GM19395 (cell line): ENCODE data around the gene LY6G5C.

Experiments used
- ATAC-seq: cut with Tn5 transposase; IDR thresholded peaks from one replicate; pipeline ENCODE4 v1.9.1; 2021; ENCODE audit warnings: mild to moderate bottlenecking, moderate library complexity; ENCODE audit not compliant: unreplicated experiment

LY6G5C gene, protein sequence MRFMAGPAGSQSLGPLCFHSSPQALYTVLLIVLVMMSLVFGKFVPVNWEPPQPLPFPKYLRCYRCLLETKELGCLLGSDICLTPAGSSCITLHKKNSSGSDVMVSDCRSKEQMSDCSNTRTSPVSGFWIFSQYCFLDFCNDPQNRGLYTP

DNA sequence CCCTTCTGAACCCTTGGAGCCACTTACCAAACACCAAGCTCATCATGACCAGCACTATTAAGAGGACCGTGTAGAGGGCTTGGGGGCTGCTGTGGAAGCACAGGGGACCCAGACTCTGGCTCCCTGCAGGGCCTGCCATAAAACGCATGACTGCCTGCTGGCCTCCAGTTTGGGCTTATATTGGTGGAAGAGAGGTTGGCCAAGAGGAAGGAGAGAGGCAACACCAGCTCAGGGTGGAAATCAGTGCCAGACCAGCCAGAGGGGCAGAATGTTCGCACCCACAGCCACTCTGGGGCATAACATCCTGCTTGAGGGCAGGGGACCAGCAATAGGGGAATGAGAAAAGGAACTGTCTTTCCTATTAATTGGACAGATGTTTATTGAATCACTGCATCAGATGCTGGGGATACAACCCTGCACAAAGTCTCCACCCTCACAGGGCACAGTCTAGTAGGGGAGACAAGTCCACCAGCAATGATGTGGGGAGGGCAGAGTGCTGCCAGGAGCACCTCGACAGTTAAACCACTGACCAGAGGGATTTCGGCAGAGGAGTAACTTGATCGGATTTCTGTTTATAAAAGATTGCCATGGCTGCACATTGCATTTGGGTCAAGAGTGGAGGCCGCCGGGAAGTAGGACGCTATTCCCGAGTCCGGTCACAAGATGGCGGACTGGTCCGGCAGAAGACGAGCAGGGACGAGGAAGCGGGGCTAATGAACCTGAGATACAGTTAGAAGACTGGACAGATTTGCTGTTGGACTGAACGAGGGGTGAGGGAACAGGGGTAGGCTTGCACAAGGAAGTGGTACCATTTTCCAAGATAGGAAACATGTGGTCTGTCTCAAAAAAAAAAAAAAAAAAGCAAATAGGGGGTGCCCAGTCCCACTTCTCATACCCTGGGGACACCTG, at the start of gene LY6G5C:
LY6G5C (minus strand) TSS at position 842 of the 909 bp plus-strand sequence; CDS start at position 148, 694 bp downstream.
- peak; percentile 52 for ATAC-seq

DNA sequence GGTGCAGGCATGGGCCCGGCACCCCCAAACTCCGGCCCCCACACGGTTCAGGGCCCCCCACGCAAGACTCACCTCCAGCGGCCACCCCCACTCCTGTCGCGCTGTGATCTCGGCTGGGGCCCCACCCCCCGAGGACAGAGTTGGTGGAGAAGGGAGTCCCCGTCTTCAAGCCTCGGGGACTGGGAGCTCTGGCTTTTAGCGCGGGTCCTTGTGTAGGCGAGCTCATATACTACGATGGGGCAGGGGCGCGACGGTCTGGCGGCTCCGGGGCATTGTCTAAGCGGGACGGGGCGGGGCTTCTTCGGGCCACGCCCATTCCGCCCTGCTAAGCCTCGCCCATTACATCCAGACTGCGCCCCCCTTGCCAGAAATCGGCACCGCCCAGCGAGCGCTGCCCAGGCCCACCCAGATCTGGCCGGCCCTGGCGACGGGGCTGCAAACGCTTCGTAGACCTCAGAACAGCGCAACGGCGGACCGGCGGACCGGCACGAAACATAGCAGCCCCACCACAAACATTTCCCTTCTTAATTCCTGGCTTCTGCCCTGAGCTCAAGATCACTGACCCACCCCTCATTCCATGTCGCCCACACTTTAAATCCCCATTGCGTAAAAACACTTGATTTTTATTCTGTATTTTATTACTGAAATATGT, 49.2 kb upstream of the LY6G5C start:
- ATAC-seq = peak; percentile 39

DNA sequence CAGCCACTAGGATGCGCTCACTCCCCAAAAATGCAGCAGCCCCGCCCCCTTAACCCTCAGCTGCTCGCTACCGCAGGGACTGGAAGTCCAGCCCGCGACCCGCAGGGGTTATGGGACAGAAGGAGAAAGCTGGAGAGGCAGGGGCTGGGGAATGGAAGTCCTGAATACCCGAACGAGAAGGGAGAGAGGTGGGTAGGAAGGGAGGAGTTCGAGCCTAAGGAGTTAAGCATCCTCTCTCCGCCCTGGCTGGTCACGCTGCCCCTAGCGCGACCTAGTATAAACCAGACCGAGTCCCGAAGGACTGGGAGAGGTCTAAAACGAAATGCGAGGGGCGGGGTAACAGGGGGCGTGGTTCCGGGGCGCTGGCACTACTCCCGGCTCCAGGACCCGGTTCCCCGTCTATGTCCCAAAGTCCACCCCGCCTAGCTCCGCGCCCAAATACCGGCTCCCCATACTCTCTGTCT, 48.7 kb upstream of the LY6G5C start:
- peak; percentile 54 for ATAC-seq

DNA sequence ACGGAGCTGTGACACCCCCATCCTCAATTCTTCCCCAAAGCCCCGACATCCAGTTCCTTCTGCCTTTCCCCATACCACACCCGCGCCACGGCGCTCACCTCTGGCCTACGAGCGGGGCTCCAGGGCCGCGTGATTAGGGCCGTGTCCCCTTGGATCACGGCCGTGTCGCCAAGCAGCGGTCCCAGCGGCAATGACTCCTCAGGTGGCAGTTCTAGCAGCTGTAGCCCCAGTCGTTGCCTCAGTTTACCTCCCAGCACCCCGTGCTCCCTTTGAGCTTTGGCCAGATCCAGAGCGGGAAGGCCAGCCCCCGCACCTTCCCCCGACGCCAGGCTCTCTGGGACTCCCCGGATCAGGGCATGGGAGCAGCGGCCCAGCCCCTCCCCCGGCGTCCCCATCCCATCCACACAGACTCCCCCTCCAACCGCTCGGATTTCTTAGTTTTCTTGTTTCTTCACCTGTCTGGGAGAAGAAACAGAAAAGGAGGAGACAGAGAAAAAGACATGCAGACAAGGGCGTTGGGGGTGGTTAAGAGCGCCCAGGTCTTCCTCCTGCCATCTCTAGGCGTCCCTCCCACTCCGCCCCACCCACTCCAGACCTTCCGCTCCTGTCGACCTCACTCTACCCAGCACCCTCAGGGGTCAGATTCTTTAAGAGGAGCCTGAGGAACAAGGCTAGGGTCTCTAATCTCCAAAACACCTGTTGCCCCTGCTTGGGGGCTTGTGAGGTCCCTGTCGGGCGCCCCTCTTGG, 48.1 kb upstream of the LY6G5C start, which contains the start of gene DDAH2:
DDAH2 (minus strand) TSS at position 533 of the 748 bp plus-strand sequence; CDS start at position 395, 138 bp downstream.
- no peak for ATAC-seq

DNA sequence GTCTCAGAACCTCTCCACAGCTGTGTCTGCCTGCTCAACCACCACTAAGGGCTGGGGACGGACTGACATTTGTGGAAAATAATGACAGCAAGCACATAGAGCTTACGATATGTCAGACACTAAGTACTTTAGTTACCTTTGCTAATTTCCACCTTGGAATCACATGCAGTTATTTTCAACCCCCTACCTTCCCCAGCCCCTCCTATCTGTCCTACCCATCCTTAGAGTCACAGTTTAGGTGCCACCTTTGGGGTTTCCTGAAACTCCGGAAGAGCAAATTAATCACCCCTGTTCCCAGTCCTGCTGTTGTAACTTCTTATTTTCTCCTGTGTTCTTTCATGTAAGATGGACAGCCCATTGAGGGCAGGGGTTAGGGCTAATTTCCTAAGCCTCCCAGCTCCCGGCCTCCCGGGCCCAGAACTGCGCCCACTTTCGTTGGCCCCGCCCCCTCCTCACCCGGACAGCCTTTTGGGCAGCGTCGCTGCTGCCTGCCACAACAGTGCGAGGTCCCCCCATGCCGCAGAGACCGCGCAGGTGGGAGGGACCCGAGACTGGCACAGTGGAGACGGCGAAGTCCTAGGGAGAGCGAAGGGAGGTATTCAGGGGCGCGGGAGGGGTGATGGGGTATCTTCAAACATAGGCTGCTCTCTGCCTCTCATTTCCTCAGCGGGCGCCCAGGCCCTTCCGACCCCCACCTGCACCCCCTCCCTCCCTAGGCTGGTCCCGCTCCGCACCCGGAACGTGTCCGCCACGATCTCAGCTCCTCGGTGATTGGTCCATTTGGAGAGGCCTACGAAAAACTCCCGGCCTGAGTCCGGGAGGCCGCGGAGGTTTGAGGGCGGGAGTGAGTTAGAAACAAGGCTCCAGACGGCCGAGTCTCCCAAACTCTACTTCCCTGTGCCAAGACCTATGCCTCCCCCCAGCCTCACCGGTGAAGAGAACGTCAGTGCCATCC, 47.1 kb upstream of the LY6G5C start:
- no peak for ATAC-seq

DNA sequence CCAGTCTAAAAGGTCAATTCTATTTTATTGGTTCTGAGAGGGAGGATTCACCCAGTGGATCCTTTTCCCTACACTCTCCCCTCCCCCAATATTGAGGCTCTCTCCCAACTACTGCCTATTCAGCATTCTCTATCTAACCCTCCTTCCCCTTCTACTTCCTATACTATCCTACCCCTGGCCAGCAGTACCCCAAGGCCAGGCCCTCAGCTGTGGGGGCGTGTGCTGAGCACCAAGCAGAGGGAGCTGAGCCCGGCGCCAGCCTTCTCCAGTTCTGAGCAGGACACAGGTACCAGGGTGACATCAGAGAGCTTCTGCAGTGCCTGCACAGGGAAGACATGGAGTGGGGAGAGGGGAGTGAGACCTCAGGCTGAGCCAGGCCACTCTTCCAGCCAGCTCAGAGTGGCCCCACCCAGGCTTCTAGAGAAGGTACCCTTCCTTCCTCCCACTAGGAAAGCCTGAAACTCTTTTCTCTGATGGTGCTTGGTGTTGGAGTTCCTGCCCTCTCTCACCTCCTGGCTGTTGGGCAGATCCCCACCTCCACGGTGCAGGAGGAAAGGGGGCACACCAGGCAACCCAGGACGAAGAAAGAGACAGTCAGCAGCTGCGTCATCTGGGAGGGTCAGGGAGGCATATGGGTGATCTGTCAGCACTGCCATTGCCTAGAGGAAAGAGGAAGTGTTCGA, 46.3 kb upstream of the LY6G5C start:
- ATAC-seq = no peak

DNA sequence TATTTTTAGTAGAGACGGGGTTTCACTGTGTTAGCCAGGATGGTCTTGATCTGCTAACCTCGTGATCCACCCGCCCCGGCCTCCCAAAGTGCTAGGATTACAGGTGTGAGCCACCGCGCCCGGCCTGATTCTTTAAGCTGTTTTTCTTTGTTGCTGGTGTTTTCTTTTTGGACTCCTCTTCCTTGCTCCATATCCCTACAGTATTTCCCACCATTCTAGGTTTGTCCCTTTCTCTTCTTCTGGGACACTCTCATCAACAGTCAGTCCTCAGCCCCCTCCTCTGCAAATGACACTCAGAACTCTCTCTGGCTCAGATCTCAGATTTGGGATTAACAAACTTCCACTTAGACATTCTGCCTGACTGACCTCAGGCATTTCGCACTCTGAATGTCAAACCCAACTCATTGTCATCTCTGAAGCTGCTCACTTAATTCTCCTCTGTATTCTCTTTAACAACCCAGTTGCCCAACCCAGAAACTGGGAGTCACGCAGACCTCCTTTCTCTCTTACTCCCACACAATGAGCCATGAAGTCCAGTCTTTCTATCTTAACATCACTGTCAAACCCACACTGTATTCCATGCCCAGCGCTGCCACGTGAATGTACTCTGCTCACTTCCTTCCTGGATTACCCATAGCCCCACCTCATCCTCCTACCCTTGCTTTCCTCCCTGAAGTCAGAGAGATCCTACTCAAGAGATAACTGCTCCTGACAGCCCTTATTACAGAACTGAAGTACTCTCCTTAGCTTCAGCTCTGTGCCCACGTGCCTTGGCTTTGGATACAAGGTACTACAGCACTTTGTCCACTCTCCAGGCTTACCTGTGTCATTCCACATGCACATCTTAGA, 44.9 kb upstream of the LY6G5C start:
- no peak for ATAC-seq

DNA sequence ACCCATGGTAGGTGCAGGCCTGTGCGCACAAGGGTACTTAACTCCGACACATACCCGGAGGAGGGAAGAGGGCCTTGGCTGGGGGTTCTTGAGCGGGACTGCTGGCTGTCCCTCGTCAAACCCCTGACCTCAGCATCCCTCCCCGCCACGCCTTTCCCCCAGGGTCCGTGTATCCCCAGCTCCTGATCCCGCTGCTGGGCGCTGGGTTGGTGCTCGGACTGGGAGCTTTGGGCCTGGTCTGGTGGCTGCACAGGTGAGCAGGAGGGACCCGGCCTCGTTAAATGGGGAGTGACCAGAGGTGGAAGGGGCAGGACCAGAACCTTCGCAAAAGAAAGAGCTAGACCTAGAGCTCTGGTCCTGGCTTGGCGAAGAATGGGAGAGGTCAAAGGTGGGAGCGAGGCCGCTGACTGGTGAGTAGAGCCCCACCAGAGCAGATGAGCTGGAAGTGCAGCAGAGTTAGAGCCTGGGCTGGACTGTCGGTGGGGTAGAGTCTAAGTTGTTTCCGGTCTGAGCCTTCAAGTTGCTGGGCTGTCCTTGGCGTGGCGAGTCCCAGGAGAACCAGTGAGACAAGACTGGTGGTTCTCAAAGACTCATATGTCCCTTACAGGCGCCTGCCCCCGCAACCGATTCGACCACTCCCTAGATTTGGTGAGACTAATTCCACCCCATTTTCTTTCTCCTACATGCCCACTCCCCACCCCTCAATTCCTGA, 43.3 kb upstream of the LY6G5C start:
- no peak for ATAC-seq

DNA sequence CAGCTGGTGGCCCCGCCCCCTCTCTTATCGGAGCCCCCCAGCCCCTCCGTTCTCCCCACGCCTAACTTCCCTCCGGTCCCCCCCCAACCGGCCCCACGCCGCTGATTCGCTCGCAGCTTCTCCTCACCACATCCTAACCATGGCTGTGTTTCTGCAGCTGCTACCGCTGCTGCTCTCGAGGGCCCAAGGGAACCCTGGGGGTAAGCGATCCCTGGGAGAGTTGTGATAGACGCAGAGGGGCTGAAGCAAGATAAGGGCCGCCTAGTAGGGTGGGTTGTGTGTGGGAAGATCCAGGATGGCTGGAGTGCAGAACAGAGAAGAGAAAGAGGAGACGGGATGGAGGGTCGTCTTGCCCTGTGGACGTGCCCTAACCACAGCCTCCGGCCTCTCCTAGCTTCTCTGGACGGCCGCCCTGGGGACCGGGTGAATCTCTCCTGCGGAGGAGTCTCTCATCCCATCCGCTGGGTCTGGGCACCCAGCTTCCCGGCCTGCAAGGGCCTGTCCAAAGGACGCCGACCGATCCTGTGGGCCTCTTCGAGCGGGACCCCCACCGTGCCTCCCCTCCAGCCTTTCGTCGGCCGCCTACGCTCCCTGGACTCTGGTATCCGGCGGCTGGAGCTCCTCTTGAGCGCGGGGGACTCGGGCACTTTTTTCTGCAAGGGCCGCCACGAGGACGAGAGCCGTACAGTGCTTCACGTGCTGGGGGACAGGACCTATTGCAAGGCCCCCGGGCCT, 42.5 kb upstream of the LY6G5C start, which contains the start of gene MPIG6B:
MPIG6B (plus strand) TSS at position 129 of the 735 bp plus-strand sequence; CDS start at position 140, 11 bp downstream.
- no peak for ATAC-seq

DNA sequence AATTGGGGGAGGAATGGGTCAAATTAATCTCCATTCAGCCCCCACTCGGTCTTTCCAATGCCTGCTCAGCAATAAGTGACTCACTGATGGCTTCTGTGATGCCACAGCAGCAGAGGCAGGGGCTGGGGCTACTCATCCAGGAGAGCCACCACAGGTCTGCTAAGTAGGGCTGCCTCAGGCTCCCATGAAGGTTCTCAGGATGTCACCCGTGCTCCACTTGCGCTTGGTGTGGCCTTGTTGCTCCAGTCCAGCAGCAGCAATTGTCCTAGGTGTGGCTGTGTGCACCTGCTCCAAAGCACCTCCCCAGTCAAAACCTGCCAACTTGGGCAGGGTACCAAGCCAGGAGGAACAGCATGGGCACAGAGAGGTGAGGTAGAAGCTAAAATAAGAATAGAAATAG, 41.3 kb upstream of the LY6G5C start:
- no peak for ATAC-seq

DNA sequence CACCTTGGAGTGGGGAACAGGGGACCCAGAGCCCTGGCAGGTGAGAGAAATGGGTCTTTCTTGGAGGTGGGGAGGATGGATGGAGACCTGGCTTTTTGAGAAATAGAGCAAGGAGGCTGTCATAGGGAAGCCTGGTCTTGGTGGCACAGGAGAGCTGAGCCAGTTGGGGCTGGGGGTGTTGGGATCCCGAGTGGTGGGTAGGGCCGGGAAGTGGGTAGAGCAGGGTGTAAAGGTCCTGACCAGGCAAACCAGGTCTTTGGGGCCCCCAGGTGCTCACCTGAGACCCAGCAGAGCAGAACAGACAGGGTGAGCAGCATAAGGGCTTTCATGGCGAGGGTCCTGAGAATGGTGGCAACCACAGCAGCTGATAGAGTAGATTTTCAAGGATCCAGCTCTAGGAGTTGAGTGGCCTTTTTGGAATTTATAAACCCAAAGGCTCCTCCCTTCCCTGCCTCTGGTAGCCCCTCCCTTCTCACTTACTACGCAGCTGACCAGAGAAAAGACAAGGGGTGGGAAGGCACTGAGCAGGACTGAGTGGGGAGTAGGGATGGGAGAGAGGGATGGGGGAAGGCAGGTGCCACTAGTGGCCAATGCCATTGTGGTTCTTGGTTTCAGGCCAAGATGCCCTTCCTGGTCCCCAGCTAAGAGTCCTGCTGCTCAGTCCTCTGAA, 40.6 kb upstream of the LY6G5C start, which contains the start of gene LY6G6C:
LY6G6C (minus strand) TSS at position 396 of the 670 bp plus-strand sequence; CDS start at position 329, 67 bp downstream.
- no peak for ATAC-seq

DNA sequence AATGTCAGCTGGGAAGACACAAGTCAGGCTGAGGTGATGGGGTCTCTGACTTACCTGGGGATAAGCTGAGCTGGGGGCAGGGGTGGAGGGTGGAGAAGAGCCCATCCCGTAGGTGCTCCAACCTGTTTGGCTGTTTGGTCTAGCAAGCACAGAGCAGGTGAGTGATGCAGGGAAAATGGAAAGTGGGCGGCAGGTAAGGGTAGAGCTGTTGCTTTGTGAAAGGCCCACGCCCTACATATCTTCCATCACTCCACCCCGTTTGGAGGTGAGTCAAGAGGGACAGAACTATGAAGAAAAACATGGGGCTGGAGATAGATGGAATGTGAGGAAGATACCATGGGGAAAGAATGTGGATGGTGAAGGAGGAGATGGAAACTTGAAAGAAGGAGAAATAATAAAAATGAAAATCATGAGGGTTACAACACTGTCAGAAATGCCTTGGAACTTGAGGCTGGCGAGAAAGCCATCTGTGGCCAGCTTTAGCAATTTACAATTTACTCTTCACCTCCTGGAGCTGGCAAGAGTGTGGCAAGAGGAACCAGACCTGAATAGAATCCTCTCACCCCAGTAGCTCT, 39.4 kb upstream of the LY6G5C start:
- no peak for ATAC-seq

DNA sequence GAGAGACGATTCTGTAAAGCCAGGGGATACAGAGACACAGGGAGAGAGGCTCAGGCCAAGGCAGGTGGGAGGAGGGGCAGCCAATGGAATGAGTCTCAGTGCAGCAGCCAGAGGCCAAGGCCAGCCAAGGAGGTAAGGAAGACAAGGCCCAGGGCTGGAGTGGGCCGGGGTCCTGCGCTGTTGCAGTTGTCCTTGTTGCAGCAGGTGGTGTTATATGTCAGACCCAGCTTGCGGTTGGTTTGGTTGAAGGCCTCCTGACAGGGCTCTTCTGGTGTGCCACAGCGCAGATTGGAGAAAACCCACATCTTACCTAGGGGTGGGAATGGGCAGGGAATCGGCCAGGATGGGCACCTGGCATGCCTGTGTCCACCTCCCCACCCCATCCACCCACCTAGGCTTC, 38.1 kb upstream of the LY6G5C start:
- ATAC-seq = no peak

DNA sequence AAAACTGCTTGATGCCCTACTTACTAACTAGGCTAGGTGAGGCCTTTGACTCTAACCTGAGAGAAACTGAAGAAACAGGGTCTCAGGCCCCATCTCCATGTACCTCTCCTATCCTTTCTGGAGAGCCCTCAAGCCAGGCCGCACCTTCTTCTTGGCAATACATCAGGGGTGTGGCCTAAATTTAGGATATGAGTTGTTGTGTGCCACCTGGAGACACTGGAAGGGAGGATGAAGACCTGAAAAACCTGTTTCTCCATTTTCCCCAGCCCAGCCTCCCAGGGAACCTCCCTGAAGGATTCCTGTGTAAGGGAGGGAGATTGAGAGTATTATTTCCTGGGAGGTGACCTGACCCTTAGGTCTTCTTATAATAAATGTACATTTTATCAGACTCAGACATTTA, 37.4 kb upstream of the LY6G5C start:
- ATAC-seq = no peak

DNA sequence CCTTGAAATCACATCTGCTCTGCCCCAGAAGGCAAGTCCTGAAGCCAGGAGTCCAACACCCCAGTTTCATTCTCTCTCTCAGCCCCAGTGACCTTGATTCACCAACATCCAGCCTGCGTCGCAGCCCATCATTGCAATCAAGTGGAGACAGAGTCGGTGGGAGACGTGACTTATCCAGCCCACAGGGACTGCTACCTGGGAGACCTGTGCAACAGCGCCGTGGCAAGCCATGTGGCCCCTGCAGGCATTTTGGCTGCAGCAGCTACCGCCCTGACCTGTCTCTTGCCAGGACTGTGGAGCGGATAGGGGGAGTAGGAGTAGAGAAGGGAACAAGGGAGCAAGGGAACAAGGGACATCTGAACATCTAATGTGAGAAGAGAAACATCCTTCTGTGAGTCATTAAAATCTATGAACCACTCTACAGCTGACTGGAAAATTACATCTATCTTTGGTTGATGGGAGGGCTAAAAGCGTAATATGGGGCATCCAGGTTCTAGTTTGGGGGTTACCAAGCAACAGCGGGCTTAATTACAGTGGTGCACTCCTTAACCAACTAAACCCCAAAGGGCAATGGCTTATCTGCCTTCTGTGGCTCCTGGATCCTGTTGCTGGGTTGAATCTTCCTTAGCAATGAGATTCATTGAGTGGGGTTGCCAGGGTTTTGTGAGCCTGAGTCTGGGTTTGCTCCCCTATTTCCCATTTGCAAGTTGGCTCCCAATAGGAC, 36.8 kb upstream of the LY6G5C start:
- no peak for ATAC-seq
